ENCODE results near the gene XIRP2.

GRCh38 chr2:167200019-167200418 is 311.7 kb downstream of the XIRP2 start:
- TF ChIP-seq CTCF (IDR thresholded peaks at IDR 0.05) (no peak), POLR2AphosphoS5 (IDR thresholded peaks at IDR 0.05) (no peak)
